NCI-H1105 (cell line): Measurements from ENCODE around the gene COX7B.

ENCODE experiments used
- DNase-seq: peaks from one replicate; lab custom pipeline; 2025; lab: John Stamatoyannopoulos, UW

COX7B gene

DNA sequence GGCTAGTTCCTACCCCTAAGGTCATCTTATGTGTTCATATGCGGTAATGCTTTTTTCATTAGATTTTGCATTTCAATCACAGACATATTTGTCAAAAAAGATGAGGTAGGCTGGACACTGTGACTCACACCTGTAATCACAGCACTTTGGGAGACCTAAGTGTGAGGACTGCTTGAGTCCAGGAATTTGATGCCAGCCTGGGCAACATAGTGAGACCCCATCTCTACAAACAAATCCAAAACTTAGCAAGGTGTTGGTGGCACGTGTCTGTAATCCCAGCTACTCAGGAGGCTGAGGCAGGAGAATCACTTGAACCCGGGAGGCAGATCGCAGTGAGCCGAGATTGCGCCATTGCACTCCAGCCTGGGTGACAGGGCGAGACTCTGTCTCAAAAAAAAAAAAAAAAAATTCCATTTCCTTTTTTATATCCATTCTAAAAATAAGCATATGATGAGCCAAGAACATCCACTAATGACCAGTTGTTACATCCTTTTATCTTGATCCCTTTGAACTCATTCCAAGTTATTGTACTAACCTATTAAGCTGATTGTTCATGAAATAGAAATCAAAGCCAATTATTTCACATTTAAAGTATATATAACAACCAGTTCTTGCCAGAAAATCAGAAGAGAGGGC, 46.8 kb downstream of the COX7B start:
- DNase-seq, result no peak

DNA sequence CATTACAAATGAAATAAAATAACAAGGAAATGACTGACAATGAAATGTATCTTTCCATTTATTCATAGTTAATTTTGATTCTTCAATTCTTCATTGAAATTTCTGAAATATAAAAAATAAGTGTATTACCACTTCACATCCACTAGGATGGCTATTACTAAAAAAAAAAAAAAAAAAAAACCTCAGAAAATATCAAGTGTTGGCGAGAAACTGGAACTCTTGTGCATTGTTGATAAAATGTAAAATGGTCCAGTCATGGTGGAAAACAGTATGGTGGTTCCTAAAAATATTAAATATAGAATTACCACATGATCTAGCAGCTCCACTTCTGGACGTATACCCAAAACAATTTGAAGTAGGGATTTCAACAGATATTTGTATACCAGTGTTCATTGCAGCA, 47.3 kb downstream of the COX7B start:
- DNase-seq, result no peak

GRCh38 chrX:77949840-77950239, 50.6 kb downstream of the COX7B start:
- DNase-seq, result no peak

GRCh38 chrX:77952173-77952572, 52.9 kb downstream of the COX7B start:
- DNase-seq, result no peak

GRCh38 chrX:77953302-77953701, 54.0 kb downstream of the COX7B start:
- DNase-seq, result no peak

- DNase-seq, result no peak
Observed at GRCh38 chrX:77953708-77954107, 54.4 kb downstream of the COX7B start.
